ENCODE data around the gene FAM53A. TPM values are rescaled to one million over a fixed set of nuclear protein-coding genes. Genes with fewer than 3 reads are reported as not detected.
A peak's percentile ranks its signal among the peaks of the same experiment; 100 is the strongest.

The FAM53A gene
- total RNA-seq, 2 experiments from 2014 or later = 1.4 to 1.8 TPM

GRCh38 chr4:1683261-1683735 is 815 bp downstream of the FAM53A start:
- DNase-seq (ENCODE audit: low spot score) = no peak
- intact Hi-C loops (cut with micrococcal nuclease; ENCODE audit: unreplicated experiment) = no loop called here
- Histone ChIP-seq H3K4me1 (ENCODE audit: insufficient read depth, low read length, poor library complexity, severe bottlenecking) (peaks cover 13% of the 10 kb centered on the region), H4K20me1 (ENCODE audit: insufficient read depth, low read length) (no peaks in the 10 kb centered on the region), H3K4me3 (ENCODE audit: low read depth, low read length, poor library complexity, severe bottlenecking) (peak overlapping the region; percentile 66), H3K4me2 (ENCODE audit: low read length) (peak overlapping the region; percentile 54), H3K36me3 (ENCODE audit: insufficient read depth, low read length) (no peaks in the 10 kb centered on the region), H2AFZ (ENCODE audit: low read length) (peak overlapping the region; percentile 36; the same call in 1 of the 2 replicates), H3K27ac (ENCODE audit: low read depth, low read length, poor library complexity, severe bottlenecking) (no peak overlapping the region), H3K79me2 (ENCODE audit: insufficient read depth, low read depth, low read length) (no peaks in the 10 kb centered on the region), H3K9me2 (ENCODE audit: insufficient read depth, low read length) (no peaks in the 10 kb centered on the region), H3K9me3 (ENCODE audit: low read length) (no peaks in the 10 kb centered on the region)
- POLR2A ChIA-PET = no interaction called here
- CTCF ChIA-PET (ENCODE audit: unreplicated experiment) = interaction anchor here (0.6 kb wide), 2 partner anchors 37 to 863 kb away, joined by 3 read pairs; no protein-coding TSS in a partner anchor
- no TSS peak for BruUV-seq (replicated peaks)
- TF ChIP-seq EZH2phosphoT487 (IDR thresholded peaks at IDR 0.05; ENCODE audit: borderline replicate concordance, low read depth, low read length) = no peak
- TF ChIP-seq CTCF (conservative IDR thresholded peaks at IDR 0.05; ENCODE audit: low read length) = no peak

GRCh38 chr4:1682860-1683259 is 1.3 kb downstream of the FAM53A start:
- CTCF ChIA-PET (ENCODE audit: unreplicated experiment) = interaction anchor here (0.6 kb wide), 2 partner anchors 37 to 863 kb away, joined by 3 read pairs; no protein-coding TSS in a partner anchor
- Histone ChIP-seq H3K27ac (ENCODE audit: low read depth, low read length, poor library complexity, severe bottlenecking) (no peak overlapping the region), H3K4me1 (ENCODE audit: insufficient read depth, low read length, poor library complexity, severe bottlenecking) (peaks cover 13% of the 10 kb centered on the region), H4K20me1 (ENCODE audit: insufficient read depth, low read length) (no peaks in the 10 kb centered on the region), H3K9me3 (ENCODE audit: low read length) (no peaks in the 10 kb centered on the region), H3K4me3 (ENCODE audit: low read depth, low read length, poor library complexity, severe bottlenecking) (no peak overlapping the region), H3K79me2 (ENCODE audit: insufficient read depth, low read depth, low read length) (no peaks in the 10 kb centered on the region), H3K36me3 (ENCODE audit: insufficient read depth, low read length) (no peaks in the 10 kb centered on the region), H3K9me2 (ENCODE audit: insufficient read depth, low read length) (no peaks in the 10 kb centered on the region), H2AFZ (ENCODE audit: low read length) (no peak overlapping the region; the same call in 1 of the 2 replicates), H3K4me2 (ENCODE audit: low read length) (peak overlapping the region; percentile 54; the same call in 1 of the 2 replicates)
- POLR2A ChIA-PET = no interaction called here
- no peak for DNase-seq (ENCODE audit: low spot score)
- no TSS peak for BruUV-seq (replicated peaks)
- intact Hi-C loops (cut with micrococcal nuclease; ENCODE audit: unreplicated experiment) = no loop called here
- TF ChIP-seq CTCF (conservative IDR thresholded peaks at IDR 0.05; ENCODE audit: low read length) (no peak), EZH2phosphoT487 (IDR thresholded peaks at IDR 0.05; ENCODE audit: borderline replicate concordance, low read depth, low read length) (no peak)

- Histone ChIP-seq H3K27ac (ENCODE audit: low read depth, low read length, poor library complexity, severe bottlenecking) (no peak overlapping the region), H3K36me3 (ENCODE audit: insufficient read depth, low read length) (no peaks in the 10 kb centered on the region), H3K9me2 (ENCODE audit: insufficient read depth, low read length) (no peaks in the 10 kb centered on the region), H3K4me2 (ENCODE audit: low read length) (no peak overlapping the region), H3K4me3 (ENCODE audit: low read depth, low read length, poor library complexity, severe bottlenecking) (no peak overlapping the region), H3K9me3 (ENCODE audit: low read length) (no peaks in the 10 kb centered on the region), H3K4me1 (ENCODE audit: insufficient read depth, low read length, poor library complexity, severe bottlenecking) (no peaks in the 10 kb centered on the region), H2AFZ (ENCODE audit: low read length) (no peak overlapping the region), H3K79me2 (ENCODE audit: insufficient read depth, low read depth, low read length) (no peaks in the 10 kb centered on the region), H4K20me1 (ENCODE audit: insufficient read depth, low read length) (no peaks in the 10 kb centered on the region)
- ChIA-PET CTCF (ENCODE audit: unreplicated experiment) (no interaction called here), POLR2A (no interaction called here)
- TF ChIP-seq EZH2phosphoT487 (IDR thresholded peaks at IDR 0.05; ENCODE audit: borderline replicate concordance, low read depth, low read length) (no peak), CTCF (conservative IDR thresholded peaks at IDR 0.05; ENCODE audit: low read length) (no peak)
- intact Hi-C loops (cut with micrococcal nuclease; ENCODE audit: unreplicated experiment) = no loop called here
- BruUV-seq (replicated peaks) = no TSS peak
- no peak for DNase-seq (ENCODE audit: low spot score)
These were observed 5.9 kb downstream of the FAM53A start for GRCh38 chr4:1678244-1678643.
